T-helper 2 cell treated with Interferon-gamma antibody and Interleukin-4, amounts not matched to agents 5 μg/mL and 100 μg/mL, for 36 hours (primary cell): ENCODE data around the gene PXYLP1.
"Not testable (repeated sequence)": the region's sequence is repeated elsewhere in the genome, so short reads cannot be mapped to it uniquely, and the experiment has no call there.

ENCODE experiments used
- DNase-seq: peaks from one replicate; pipeline ENCODE4 v3.0.0; 2021; ENCODE audit warnings: low spot score
- H3K27ac Mint-ChIP-seq: one replicate; pipeline ENCODE4 v1.8.0; 2021; ENCODE audit warnings: mild to moderate bottlenecking, mixed read lengths
- H3K27me3 Mint-ChIP-seq: one replicate; pipeline ENCODE4 v1.8.0; 2021; ENCODE audit warnings: low read depth, mixed read lengths
- H3K36me3 Mint-ChIP-seq: one replicate; pipeline ENCODE4 v1.8.0; 2021; ENCODE audit warnings: low read depth, mixed read lengths
- H3K4me1 Mint-ChIP-seq: one replicate; pipeline ENCODE4 v1.8.0; 2021; ENCODE audit warnings: low read depth, mixed read lengths
- H3K4me3 Mint-ChIP-seq: one replicate; pipeline ENCODE4 v1.8.0; 2022; ENCODE audit warnings: mild to moderate bottlenecking, moderate library complexity, mixed read lengths
- H3K9me3 Mint-ChIP-seq: one replicate; pipeline ENCODE4 v1.8.0; 2021; ENCODE audit warnings: mixed read lengths

The PXYLP1 gene

GRCh38 chr3:141311496-141312353, 80.1 kb downstream of the PXYLP1 start:
- Mint-ChIP-seq H3K27me3 (no peaks in the 10 kb centered on the region), H3K36me3 (peaks cover 2% of the 10 kb centered on the region), H3K4me3 (peak overlapping the region; percentile 92), H3K9me3 (no peaks in the 10 kb centered on the region), H3K4me1 (peaks cover 48% of the 10 kb centered on the region), H3K27ac (peak overlapping the region; percentile 98)
- peak; percentile 98 for DNase-seq

GRCh38 chr3:141312354-141313092, 80.9 kb downstream of the PXYLP1 start:
- Mint-ChIP-seq H3K4me3 (peak overlapping the region; percentile 92), H3K27me3 (no peaks in the 10 kb centered on the region), H3K27ac (peak overlapping the region; percentile 98), H3K4me1 (peaks cover 40% of the 10 kb centered on the region), H3K36me3 (peaks cover 2% of the 10 kb centered on the region), H3K9me3 (no peaks in the 10 kb centered on the region)
- DNase-seq: no peak

- H3K36me3 Mint-ChIP-seq: peaks cover 2% of the 10 kb centered on the region
- H3K27me3 Mint-ChIP-seq: no peaks in the 10 kb centered on the region
- H3K4me1 Mint-ChIP-seq: peaks cover 34% of the 10 kb centered on the region
- H3K9me3 Mint-ChIP-seq: no peaks in the 10 kb centered on the region
- peak overlapping the region; percentile 92 for H3K4me3 Mint-ChIP-seq
- no peak overlapping the region for H3K27ac Mint-ChIP-seq
- no peak for DNase-seq
These were observed 81.6 kb downstream of the PXYLP1 start for GRCh38 chr3:141313093-141313683.

GRCh38 chr3:141314415-141314814, 82.8 kb downstream of the PXYLP1 start:
- not testable (repeated sequence) for H3K4me3 Mint-ChIP-seq

GRCh38 chr3:141316851-141317250, 85.2 kb downstream of the PXYLP1 start:
- no peak for DNase-seq
- Mint-ChIP-seq H3K9me3 (no peaks in the 10 kb centered on the region), H3K36me3 (peaks cover 3% of the 10 kb centered on the region), H3K27me3 (no peaks in the 10 kb centered on the region), H3K4me3 (no peak overlapping the region), H3K4me1 (peaks cover 23% of the 10 kb centered on the region), H3K27ac (no peak overlapping the region)

More at GRCh38 chr3:141314415-141314814, 82.8 kb downstream of the PXYLP1 start:
- not testable (repeated sequence) for H3K36me3 Mint-ChIP-seq, H3K27ac Mint-ChIP-seq, H3K9me3 Mint-ChIP-seq, H3K27me3 Mint-ChIP-seq, DNase-seq
- peaks cover 27% of the 10 kb centered on the region for H3K4me1 Mint-ChIP-seq

- Mint-ChIP-seq H3K27me3 (no peaks in the 10 kb centered on the region), H3K4me3 (no peak overlapping the region), H3K36me3 (peaks cover 3% of the 10 kb centered on the region), H3K4me1 (peaks cover 12% of the 10 kb centered on the region), H3K27ac (peak overlapping the region; percentile 7), H3K9me3 (no peaks in the 10 kb centered on the region)
- no peak for DNase-seq
These were observed 88.9 kb downstream of the PXYLP1 start for GRCh38 chr3:141320399-141321108.

- H3K9me3 Mint-ChIP-seq: no peaks in the 10 kb centered on the region
- H3K4me1 Mint-ChIP-seq: peaks cover 12% of the 10 kb centered on the region
- DNase-seq: no peak
- no peaks in the 10 kb centered on the region for H3K27me3 Mint-ChIP-seq
- no peak overlapping the region for H3K27ac Mint-ChIP-seq
- H3K4me3 Mint-ChIP-seq: no peak overlapping the region
- H3K36me3 Mint-ChIP-seq: peaks cover 3% of the 10 kb centered on the region
These were observed 89.5 kb downstream of the PXYLP1 start for GRCh38 chr3:141321109-141321497.

- H3K27ac Mint-ChIP-seq: no peak overlapping the region
- H3K9me3 Mint-ChIP-seq: no peaks in the 10 kb centered on the region
These were observed 92.5 kb downstream of the PXYLP1 start for GRCh38 chr3:141323936-141324704.

GRCh38 chr3:141326123-141326522, 94.5 kb downstream of the PXYLP1 start:
- DNase-seq: no peak
- H3K4me3 Mint-ChIP-seq: no peak overlapping the region
- H3K9me3 Mint-ChIP-seq: no peaks in the 10 kb centered on the region
- peaks cover 8% of the 10 kb centered on the region for H3K4me1 Mint-ChIP-seq
- H3K27ac Mint-ChIP-seq: peak overlapping the region; percentile 2
- H3K27me3 Mint-ChIP-seq: no peaks in the 10 kb centered on the region
- no peaks in the 10 kb centered on the region for H3K36me3 Mint-ChIP-seq

More at GRCh38 chr3:141323936-141324704, 92.5 kb downstream of the PXYLP1 start:
- no peak for DNase-seq
- Mint-ChIP-seq H3K4me1 (peaks cover 17% of the 10 kb centered on the region), H3K36me3 (peaks cover 3% of the 10 kb centered on the region), H3K4me3 (no peak overlapping the region), H3K27me3 (no peaks in the 10 kb centered on the region)

GRCh38 chr3:141326626-141327025, 95.0 kb downstream of the PXYLP1 start:
- H3K4me3 Mint-ChIP-seq: no peak overlapping the region
- no peaks in the 10 kb centered on the region for H3K9me3 Mint-ChIP-seq
- peaks cover 5% of the 10 kb centered on the region for H3K4me1 Mint-ChIP-seq

GRCh38 chr3:141328286-141329166, 96.9 kb downstream of the PXYLP1 start:
- DNase-seq: no peak
- Mint-ChIP-seq H3K9me3 (no peaks in the 10 kb centered on the region), H3K4me1 (peaks cover 5% of the 10 kb centered on the region), H3K27me3 (no peaks in the 10 kb centered on the region), H3K27ac (no peak overlapping the region), H3K4me3 (no peak overlapping the region), H3K36me3 (no peaks in the 10 kb centered on the region)

More at GRCh38 chr3:141326626-141327025, 95.0 kb downstream of the PXYLP1 start:
- Mint-ChIP-seq H3K27ac (no peak overlapping the region), H3K36me3 (no peaks in the 10 kb centered on the region), H3K27me3 (no peaks in the 10 kb centered on the region)
- DNase-seq: no peak

- Mint-ChIP-seq H3K27me3 (no peaks in the 10 kb centered on the region), H3K36me3 (no peaks in the 10 kb centered on the region), H3K27ac (no peak overlapping the region), H3K9me3 (no peaks in the 10 kb centered on the region), H3K4me1 (peaks cover 5% of the 10 kb centered on the region), H3K4me3 (no peak overlapping the region)
- DNase-seq: no peak
These were observed 98.6 kb downstream of the PXYLP1 start for GRCh38 chr3:141330235-141330634.
